Testis (tissue), 2 donors: ENCODE results near the gene REPS1.

ENCODE experiments used
- POLR2A ChIP-seq: fragments of 450-650 bp; IDR thresholded peaks from one replicate; pipeline ENCODE4 v1.6.1; 2017; ENCODE audit warnings: antibody characterized with exemption, mild to moderate bottlenecking, moderate library complexity
- TF ChIP-seq, protein P1 (sequence below), 3 experiments: fragments of 450-650 bp in 2 of 3; fragments of 200-600 bp in 1 of 3; sonication (generic) in 1 of 3; IDR thresholded peaks; one replicate each; pipeline ENCODE4 v1.5.1; 2016 to 2019; ENCODE audit warnings: antibody characterized with exemption in 3 of 3, mild to moderate bottlenecking in 2 of 3, moderate library complexity in 1 of 3

DNA sequence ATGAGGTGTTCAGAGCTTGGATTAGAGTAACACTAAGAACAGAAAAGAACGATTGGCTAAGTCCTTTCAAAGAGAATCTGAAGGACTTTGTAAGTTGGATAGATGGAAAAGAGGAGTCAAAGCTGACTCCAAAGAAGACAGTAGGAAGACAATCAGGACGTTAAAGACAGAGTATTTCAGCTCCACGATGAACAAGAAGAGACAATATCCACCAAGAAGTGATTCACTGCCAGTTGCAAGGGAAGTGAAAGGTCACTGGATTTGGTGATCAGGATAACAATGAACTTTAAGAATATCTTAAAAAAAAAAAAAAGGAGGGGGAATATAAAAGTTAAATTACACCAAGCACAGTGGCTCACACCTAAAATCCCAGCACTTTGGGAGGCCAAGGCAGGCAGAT is 17.9 kb downstream of the REPS1 start:
- TF ChIP-seq, protein P1, sequence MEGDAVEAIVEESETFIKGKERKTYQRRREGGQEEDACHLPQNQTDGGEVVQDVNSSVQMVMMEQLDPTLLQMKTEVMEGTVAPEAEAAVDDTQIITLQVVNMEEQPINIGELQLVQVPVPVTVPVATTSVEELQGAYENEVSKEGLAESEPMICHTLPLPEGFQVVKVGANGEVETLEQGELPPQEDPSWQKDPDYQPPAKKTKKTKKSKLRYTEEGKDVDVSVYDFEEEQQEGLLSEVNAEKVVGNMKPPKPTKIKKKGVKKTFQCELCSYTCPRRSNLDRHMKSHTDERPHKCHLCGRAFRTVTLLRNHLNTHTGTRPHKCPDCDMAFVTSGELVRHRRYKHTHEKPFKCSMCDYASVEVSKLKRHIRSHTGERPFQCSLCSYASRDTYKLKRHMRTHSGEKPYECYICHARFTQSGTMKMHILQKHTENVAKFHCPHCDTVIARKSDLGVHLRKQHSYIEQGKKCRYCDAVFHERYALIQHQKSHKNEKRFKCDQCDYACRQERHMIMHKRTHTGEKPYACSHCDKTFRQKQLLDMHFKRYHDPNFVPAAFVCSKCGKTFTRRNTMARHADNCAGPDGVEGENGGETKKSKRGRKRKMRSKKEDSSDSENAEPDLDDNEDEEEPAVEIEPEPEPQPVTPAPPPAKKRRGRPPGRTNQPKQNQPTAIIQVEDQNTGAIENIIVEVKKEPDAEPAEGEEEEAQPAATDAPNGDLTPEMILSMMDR (IDR thresholded peaks at IDR 0.05), result no peak
- no peak for TF ChIP-seq POLR2A
